Lower leg skin (tissue), 4 donors: ENCODE results near the gene PLEKHM3. TPM values are rescaled to one million over a fixed set of nuclear protein-coding genes. Genes with fewer than 3 reads are reported as not detected.
A peak's percentile ranks its signal among the peaks of the same experiment; 100 is the strongest.

ENCODE experiments used
- DNase-seq, 2 donors: peaks; one replicate each; pipeline ENCODE4 v3.0.0-alpha.2; 2019; ENCODE audit warnings: low spot score in 2 of 2
- H3K4me3 ChIP-seq: fragments of 200-600 bp; sonication (generic); 2 replicates; pipeline ENCODE4 v1.5.1; 2017; ENCODE audit warnings: mild to moderate bottlenecking, low read depth; ENCODE audit not compliant: poor library complexity, severe bottlenecking
- CTCF ChIP-seq, 3 donors: fragments of 450-650 bp; IDR thresholded peaks; one replicate each; pipeline ENCODE4 v1.5.1; 2016; ENCODE audit warnings: antibody characterized with exemption in 3 of 3, mild to moderate bottlenecking in 3 of 3, moderate library complexity in 2 of 3
- POLR2A ChIP-seq, 2 donors: fragments of 450-650 bp; IDR thresholded peaks; one replicate each; pipeline ENCODE4 v1.6.1; 2016 to 2017; ENCODE audit warnings: antibody characterized with exemption in 2 of 2, mild to moderate bottlenecking in 1 of 2, moderate library complexity in 1 of 2
- WGBS, 2 donors: methylation state at CpG; one replicate each; pipeline ENCODE4 v1.1.5; 2018; 5-methylcytosine and 5-hydroxymethylcytosine counted together
- intact Hi-C: fragments of 100-400 bp; cut with DNase I; formaldehyde crosslinking; loops from one replicate; pipeline ENCODE4 v1.15.0; 2023; ENCODE audit warnings: low total_unique reads
- total RNA-seq, 4 donors: library from RNA; depleted of rRNA; stranded (reverse); fragments of >200 nt; gene quantifications; one replicate each; pipeline ENCODE4 v1.1.0, GENCODE V29; 2016

PLEKHM3 gene
- total RNA-seq, 4 donors from 2014 or later, result 18.3 to 22.2 (median 19.4) TPM

- intact Hi-C loops, result no loop called here
- TF ChIP-seq POLR2A (IDR thresholded peaks at IDR 0.05) (no peak), CTCF (IDR thresholded peaks at IDR 0.05) (no peak)
- 60 to 74% methylated on average over 10 of the region's 10 CpGs for WGBS, 2 donors
These were observed 242.9 kb downstream of the PLEKHM3 start for GRCh38 chr2:207782238-207783030.

GRCh38 chr2:207779523-207779922, 245.8 kb downstream of the PLEKHM3 start:
- H3K4me3 ChIP-seq, result no peak overlapping the region
- TF ChIP-seq CTCF (IDR thresholded peaks at IDR 0.05), result no peak
- no peak for TF ChIP-seq POLR2A (IDR thresholded peaks at IDR 0.05)
- peak in 1 of 2 donors; percentile 54 for DNase-seq
- 89 to 92% methylated on average over 9 to 11 of the region's 11 CpGs for WGBS, 2 donors
- intact Hi-C loops, result no loop called here

More at GRCh38 chr2:207782238-207783030, 242.9 kb downstream of the PLEKHM3 start:
- DNase-seq, result peak in 1 of 2 donors; percentile 74
- no peak overlapping the region for H3K4me3 ChIP-seq

GRCh38 chr2:207778298-207778882, 246.9 kb downstream of the PLEKHM3 start:
- no peak for TF ChIP-seq POLR2A (IDR thresholded peaks at IDR 0.05)
- TF ChIP-seq CTCF (IDR thresholded peaks at IDR 0.05), result no peak
- 92 to 95% methylated on average over 4 of the region's 4 CpGs for WGBS, 2 donors
- H3K4me3 ChIP-seq, result no peak overlapping the region
- peak in 1 of 2 donors; percentile 40 for DNase-seq
- intact Hi-C loops, result no loop called here

- no peak overlapping the region for H3K4me3 ChIP-seq
- intact Hi-C loops, result no loop called here
- peak in 1 of 2 donors; percentile 62 for DNase-seq
- no peak for TF ChIP-seq POLR2A (IDR thresholded peaks at IDR 0.05)
- 88% methylated on average over 6 of the region's 6 CpGs for WGBS, 2 donors
These were observed 248.2 kb downstream of the PLEKHM3 start for GRCh38 chr2:207777124-207777523.

- intact Hi-C loops, result no loop called here
These were observed 249.9 kb downstream of the PLEKHM3 start for GRCh38 chr2:207775473-207775872.

More at GRCh38 chr2:207775473-207775872, 249.9 kb downstream of the PLEKHM3 start:
- DNase-seq, result no peak
- no peak overlapping the region for H3K4me3 ChIP-seq
- TF ChIP-seq CTCF (IDR thresholded peaks at IDR 0.05), result no peak
- TF ChIP-seq POLR2A (IDR thresholded peaks at IDR 0.05), result no peak
- WGBS, 2 donors, result 80% methylated on average over 3 of the region's 3 CpGs
